Measurements from ENCODE around the gene TCF4. TPM values are rescaled to one million over a fixed set of nuclear protein-coding genes. Genes with fewer than 3 reads are reported as not detected.

The TCF4 gene
- total RNA-seq, 1 donor from 2014 or later, result 48.1 TPM

DNA sequence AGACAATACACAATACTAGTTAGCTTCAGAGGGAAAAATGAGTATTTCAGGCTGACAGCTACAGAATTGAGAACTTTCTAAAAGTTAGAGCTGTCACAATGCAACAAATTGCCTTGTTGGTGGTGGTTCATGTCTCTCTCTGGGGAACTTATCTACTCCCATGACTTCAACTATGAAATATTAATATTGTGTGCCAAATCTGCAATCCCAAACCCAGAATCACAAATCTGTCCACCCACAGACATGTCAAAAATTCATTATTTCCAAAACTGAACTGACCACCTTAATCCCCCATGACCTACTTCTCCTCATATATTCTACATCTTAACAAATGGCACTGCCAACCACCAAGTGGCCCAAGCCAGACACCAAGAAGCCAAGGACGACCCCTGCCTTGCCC lies 143.5 kb downstream of the TCF4 start:
- peak; percentile 23 for DNase-seq (ENCODE audit: low read depth)

DNA sequence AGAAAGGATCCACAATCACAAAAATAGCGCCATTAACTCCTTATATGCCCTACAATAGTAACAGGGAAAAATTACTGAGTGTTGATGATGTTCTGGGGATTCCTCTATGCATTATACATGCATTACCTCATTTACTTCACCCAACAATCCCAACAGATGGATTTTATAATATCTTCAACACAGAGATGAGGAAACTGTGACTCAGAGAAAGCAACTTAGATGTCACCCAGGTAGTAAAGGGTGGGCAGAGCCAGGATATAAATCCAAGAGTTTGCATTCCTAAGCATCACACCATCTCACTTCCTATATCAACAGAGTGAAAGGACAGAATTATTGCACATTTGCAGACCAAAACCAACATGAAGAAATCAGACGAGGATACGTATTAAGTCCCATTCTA lies 144.2 kb downstream of the TCF4 start:
- no peak for DNase-seq (ENCODE audit: low read depth)

DNA sequence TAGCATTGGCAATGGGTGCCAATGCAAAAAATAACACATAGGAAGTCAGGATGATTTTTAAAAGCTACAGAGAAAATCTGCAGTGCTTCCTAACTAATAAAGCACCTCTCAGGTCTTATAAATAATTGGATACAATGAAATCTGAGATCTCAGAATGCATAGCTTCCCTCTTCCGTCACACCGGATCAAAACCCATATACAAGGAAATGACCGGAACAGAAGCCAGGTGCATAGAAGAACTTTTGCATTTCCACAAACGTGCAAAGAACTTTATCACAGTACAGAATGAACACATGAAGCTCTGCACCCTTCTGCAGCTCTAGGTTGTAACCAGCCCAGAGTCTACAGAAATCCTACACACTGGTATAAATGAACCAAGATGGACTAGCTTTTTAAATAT lies 145.4 kb downstream of the TCF4 start:
- DNase-seq (ENCODE audit: low read depth), result no peak

DNA sequence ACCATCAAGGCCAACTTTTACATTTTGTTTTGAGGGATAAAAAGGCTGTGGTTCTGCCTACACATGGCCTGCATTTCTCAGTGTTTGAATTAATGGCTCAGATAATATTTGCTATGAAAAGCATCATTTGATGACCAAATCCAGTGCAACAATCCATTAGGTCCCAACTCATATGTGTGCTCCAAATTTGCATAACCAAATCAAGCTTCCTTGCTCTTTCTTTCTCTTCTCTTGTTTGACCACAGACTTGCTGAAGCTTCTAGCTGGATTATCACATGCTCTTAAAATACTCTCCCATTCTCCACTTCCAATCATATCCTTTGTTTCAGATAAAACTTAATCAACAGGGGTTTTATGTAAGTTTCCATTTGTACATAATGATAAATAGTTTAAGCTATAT lies 147.0 kb downstream of the TCF4 start:
- no peak for DNase-seq (ENCODE audit: low read depth)

DNA sequence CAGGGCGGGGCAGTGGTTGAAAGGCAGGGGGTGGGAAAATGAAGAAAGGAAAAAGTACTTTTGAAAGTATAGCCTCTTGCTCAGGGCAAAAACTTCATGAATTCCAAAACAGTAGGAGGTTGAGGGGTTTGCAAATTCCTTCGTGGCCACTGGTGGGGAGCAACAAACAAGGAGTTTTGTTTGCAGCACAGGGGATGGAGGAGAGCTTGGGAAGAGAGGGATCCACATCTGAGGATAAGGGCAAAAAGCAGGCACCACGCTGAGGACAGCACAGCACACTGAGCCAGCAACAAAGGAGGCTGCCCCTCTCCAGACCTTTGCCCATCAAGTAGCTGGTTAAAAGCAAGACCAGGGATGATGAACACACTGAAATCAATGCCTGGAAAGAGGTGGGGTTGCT lies 148.9 kb downstream of the TCF4 start:
- DNase-seq (ENCODE audit: low read depth), result no peak

DNA sequence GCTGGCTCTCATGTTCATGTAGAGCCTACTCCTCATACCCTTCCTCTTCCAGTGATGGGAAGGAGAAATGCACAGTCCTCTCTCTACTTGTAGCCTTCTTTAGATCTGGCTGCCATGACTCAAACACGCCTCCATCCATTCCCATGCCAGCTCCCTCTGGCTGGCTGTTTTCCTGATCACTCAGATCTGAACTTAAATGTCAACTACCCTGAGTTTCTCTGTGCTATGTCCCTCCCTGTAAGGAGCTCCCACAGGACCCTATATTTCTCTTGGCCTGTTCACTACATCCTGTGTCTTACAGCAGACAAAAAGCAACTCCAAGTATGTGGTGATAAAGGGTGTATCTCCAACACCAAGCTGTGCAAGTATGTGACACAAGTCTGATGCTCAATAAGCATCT lies 152.4 kb downstream of the TCF4 start:
- no peak for DNase-seq (ENCODE audit: low read depth)

DNA sequence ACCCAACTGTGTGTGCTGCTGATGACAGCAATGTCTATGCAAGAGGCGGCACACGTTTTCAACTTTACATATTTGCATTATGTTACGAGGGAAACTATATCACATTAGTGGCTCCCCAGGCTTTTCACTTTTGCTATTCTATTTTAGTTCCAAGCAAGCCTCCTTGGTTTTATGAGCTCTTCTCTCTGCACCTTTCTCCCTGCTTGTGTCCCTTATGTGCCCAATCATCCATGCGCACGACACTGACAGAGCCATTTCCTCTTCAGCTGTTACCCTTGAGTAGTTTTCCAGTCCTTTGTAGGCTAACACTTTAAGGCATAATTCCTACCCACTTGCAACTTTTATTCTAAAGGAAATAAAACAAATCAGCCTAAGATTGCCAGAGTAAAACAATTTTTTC lies 154.3 kb downstream of the TCF4 start:
- no peak for DNase-seq (ENCODE audit: low read depth)

DNA sequence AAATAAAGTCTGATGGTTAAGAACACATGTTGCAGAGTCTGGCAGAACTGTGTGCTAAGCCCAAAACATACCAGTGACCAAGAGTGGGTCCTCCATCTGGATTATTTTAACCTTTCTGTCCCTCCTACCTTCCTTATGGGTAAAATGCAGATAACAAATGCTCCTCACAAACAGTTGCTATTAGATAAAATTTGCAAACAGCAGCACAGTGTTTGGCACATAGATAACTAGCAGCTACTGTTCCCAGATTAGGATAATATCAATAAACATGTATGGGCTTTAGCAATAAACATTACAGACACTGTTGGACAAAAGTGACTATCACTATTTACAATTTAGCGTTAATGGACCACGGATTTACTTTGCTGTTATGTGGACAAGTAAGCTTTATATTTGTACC lies 154.9 kb downstream of the TCF4 start:
- no peak for DNase-seq (ENCODE audit: low read depth)

DNA sequence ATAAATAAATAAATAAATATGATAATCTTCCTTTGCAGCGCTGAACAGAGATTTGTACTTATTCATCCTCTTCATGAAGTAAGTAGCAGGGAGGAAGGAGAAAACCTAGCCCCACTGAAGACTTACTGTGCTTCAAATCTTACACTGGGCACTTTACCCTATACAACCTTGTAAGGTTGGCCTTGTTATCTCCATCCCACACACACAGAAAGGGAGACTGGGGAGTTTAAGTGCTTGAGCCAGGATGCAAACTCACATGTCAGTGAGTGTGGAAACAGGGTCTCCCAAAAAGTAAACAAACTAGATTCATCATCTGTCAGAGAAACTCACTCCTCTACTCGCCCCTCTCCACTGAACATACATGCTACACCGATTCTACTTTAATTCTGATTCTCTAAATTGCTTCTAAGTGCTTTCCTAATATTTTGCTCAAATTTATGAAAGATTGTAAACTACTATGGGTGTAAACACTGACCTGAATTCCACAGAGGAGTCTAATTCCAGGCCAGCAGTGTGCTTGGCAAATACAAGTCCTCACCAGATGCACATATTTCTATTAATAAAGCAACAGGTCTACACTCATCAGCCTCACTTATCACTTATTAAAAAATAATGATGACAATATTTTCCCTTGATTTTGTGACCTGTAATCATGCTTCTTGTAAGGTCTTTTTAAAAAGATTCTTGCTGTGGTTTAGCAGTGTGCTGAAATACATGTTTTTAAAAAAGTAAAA lies 155.5 kb downstream of the TCF4 start:
- DNase-seq (ENCODE audit: low read depth), result no peak

DNA sequence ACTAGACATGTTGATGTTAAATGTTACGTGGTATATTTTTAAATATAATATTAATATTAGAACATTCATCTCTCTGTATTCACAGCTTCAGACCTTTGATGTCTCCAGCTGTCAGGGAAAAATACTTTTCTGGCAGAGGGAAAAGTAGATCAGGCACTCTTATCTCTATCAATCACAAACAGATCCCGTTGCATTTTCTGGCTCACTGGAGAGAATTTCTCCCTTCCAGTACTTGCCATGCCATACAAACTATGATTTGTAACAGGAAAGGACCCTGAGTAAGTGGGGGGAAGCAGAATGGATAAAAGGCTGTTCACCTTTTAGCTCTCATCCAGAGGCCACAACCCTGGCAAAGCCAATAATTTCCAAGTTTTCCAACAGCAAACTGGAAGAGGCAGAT lies 158.0 kb downstream of the TCF4 start:
- no peak for DNase-seq (ENCODE audit: low read depth)

DNA sequence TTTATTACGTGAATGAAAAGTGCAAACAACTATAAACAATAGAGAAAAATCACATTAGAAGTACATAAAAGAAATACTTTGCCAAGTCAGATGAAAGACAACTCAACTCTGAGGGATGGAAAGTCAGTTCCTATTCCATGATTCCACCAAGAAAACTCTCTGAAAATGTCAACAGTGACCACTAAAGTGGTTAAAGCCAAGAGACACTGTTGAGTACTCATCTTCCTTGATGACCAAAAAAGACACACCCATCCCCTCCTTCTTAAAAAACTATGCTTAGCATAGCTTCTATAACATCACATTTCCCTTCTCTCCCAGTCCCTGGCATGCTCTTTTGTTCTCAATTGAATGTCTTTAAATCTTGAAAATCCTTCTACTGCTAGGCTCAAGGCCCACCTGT lies 160.0 kb downstream of the TCF4 start:
- peak; percentile 72 for DNase-seq (ENCODE audit: low read depth)

DNA sequence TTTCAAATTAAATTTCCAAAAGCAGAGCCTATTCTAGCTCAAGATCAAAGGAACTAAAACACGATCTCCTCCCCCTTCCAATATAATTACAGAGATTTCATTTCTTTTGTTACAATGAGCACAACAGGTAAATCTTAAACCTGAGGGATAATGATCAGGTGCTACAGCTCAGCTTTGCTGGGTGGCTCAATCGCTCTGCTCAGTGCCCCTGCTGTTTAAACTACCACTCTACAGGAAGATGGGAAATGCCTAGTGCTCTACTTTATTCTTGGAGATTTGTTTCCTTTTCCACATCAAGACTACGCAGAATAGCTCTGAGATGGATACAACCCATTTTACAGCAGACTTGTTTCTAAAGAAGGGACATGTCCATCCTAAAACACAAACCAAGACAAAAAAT lies 162.3 kb downstream of the TCF4 start:
- DNase-seq (ENCODE audit: low read depth), result no peak

DNA sequence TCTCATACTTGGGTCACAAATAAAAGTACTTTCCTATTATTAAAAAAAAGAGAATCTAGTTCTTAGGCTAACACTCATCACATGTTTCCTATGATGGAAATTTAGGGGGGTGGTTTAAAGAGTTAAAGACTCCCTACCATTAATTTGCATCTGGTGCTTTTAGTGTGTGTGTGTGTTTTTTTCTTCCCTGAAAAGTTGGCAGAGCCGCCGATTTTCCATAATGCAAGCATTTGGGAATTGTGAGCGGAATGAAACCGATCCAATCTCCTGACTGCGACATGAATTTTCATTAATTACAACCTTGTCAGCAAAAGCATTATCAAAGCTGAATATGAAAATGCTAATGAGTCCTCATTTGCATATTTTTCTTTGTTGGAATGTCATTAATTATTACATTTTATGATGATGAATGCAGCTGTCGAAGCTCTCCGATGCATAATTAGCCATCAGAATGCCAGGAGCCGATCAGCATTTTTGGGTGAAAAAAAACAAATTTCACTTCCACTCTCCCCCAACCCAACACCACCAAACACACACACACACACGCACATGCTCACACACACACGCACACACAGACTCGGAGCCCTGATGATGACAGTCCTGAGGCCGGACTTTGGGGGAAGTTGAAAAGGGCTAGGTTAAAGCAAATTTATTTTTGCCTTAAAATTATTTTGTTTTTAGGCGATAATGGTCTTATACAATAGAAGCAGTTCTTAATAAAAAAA lies 165.4 kb downstream of the TCF4 start:
- DNase-seq (ENCODE audit: low read depth), result peak; percentile 38

DNA sequence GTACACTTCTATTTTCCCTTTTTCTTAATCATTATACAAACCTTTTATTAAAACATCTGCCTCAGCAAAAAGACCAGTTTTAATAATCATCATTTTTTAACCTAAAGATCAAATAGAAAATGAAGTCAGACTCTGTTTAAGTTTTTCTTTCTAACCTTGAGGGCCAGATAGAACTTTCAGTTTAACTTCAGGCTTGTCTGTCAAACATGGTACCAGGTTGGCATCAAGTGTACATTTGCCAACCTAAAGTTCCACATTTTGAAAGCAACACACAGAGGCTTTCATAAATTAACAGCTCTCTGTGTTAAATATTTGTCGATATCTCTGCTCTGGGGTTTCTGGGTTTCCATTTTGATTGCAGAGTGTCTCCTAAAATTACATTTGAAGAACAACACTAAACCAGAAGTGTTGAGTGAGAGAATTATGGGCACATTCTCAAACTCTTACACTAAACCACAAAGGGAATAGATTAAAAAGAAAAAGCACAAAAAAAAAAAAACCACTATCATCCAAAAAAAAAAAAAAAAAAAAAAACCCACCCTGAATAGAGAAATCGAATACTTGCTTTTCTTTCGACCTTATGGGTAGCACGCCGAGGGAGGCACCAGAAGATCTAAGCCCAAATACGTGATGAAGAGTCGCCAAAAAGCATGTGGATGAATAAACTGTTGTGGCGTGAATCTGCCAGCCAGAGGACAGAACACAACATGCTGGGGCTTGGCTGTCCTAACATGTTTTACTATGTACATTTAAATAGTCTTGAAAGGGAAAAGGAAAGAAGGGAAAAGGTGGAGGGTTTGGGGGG lies 166.2 kb downstream of the TCF4 start:
- peak; percentile 64 for DNase-seq (ENCODE audit: low read depth)

DNA sequence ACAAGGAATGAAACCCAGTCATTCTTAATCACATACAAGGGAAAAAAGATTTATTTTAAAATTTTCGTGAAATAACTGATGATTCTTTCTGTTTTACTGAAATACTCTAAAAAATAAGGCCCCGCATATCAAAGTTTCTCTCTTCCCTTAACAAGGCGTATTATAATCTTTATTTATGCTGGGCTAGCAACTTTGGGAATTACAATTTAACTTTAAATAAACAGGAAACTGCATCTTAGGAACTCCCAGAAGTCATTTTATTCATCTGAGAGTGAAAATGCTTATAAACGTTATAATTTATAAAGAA lies 166.7 kb downstream of the TCF4 start:
- peak; percentile 16 for DNase-seq (ENCODE audit: low read depth)

DNA sequence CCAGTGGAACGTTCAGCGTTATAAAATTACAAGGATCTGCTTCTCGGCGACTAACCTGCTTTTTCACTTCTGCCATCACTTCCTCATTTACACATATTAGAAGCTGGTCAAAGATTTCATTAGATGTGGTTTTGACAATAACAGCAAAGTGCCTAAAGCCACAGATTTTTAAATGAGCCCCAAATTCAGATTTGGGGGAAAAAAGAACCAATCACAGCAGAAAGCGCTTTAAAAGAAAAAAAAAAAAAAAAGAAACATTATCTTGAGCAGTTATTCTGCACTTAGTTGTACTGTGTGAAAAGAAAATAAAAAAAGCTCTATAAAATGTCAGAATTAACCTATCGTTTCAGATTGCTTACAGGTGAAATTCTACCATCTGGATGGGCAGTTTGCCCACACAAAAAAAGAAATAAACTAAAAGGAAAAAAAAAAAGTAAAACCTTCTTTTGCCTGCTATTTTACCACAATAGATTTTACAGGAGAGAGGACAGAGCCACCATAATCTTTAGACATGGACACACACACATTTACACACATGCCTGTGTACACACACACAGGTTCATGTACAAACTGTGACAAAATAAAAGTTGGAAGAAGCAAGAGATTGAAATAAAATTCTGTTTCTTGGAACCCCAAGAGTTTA lies 167.2 kb downstream of the TCF4 start:
- no peak for DNase-seq (ENCODE audit: low read depth)

DNA sequence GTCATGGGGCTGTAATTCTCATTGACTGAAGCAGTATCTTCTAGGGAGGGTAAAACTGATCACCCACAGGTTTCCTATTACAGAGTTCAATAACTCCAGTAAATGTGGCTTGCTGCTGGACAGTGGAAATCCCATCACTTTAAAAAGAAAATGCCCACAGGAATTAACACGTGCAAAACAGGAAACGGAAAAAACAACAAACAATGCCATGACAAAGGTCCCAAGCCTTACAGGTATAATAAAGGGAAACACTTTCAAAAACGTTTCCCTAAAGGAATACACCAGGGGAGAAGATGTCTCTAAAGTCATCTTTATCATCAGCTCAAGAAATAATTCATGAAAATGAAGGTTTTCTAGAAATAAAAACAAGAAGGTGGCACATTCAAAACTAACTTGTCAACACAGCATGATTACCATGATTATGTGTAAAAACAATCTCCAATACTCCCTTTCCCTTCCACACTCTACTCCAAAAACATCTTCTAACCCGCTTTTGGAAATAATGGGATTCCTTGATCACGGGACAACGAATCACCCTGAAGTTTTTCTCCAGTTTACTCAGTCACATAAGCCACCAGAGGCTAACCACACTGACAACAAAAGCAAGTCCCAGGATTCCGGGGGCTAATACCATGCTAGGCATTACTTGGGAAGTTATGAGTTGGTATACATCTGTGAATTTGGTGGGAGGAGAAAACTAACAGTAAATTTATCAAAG lies 167.9 kb downstream of the TCF4 start:
- peak; percentile 63 for DNase-seq (ENCODE audit: low read depth)

DNA sequence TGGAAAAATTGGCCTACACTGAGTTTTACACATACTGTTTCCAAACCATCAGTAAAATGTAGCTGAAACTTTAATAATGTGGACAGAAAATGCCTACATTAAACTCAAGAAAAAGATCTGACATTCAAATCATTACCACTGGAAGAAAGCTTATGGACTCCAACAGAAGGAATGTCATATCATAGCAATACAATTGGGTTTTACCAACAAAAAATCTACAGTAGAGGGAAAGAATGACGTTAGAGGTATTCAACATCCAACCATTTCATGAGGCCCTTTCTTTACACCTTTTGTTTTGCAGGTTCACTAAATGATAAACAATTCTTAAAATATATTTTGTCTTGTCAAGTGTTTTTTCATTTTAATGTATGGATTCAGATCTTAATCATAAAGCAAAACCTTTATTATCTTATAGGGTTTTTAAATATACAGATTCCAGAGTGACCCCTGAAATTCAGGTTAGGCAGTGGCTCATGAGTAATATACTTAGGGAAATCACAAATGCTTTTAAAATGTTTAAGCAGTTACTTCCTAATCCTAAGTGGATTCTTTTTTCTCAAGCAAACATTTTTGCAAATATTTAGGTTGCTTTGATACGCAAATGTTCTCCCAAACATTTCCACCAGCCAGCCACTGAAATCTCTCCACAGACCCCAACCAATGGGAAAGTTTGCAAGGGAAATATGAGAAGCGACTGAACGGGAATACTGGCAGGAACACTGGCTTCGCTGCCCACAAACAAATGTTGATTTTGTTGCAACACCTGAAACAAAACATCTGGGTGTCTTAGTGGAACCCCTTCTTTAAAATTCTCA lies 168.7 kb downstream of the TCF4 start:
- peak; percentile 18 for DNase-seq (ENCODE audit: low read depth)

DNA sequence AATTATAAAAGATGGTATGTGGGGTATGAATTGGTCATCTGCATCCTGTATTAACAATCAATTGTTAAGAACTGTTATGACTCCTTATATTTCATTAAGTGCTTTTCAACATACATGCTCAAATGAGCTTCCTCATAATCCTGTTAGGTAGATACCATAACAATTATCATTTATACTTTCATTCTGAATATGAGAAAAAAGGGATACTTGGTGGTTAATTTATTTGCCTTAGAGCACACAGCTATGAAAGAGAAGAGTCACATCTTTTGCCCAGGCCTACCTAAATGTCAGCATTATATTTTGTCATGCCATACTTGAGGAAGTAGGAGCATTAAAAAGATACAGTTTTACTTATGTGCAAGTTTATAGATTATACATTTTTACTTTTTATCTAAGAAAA lies 169.6 kb downstream of the TCF4 start:
- no peak for DNase-seq (ENCODE audit: low read depth)

DNA sequence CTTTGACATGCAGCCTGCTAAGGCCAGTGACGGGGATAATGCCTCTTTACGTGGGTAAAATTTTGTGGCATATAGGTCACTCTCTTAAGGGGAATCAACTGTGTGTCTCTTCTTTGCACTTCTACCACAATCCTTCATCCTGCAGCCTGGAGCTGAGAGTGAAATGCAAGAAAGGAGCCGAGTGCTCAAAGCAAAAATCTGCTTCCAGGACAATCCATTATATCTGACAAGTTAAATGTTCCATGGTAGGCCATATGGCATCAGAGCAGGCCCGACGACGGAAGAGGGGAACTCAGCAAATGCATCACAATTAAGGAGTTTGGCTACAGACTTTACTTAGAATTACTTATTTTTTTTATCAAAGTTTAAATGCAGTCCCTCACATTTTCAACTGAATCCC lies 171.2 kb downstream of the TCF4 start:
- DNase-seq (ENCODE audit: low read depth), result no peak
